ENCODE data around the gene TCF7L2.
"Not testable (repeated sequence)": the region's sequence is repeated elsewhere in the genome, so short reads cannot be mapped to it uniquely, and the experiment has no call there.

TCF7L2 gene

DNA sequence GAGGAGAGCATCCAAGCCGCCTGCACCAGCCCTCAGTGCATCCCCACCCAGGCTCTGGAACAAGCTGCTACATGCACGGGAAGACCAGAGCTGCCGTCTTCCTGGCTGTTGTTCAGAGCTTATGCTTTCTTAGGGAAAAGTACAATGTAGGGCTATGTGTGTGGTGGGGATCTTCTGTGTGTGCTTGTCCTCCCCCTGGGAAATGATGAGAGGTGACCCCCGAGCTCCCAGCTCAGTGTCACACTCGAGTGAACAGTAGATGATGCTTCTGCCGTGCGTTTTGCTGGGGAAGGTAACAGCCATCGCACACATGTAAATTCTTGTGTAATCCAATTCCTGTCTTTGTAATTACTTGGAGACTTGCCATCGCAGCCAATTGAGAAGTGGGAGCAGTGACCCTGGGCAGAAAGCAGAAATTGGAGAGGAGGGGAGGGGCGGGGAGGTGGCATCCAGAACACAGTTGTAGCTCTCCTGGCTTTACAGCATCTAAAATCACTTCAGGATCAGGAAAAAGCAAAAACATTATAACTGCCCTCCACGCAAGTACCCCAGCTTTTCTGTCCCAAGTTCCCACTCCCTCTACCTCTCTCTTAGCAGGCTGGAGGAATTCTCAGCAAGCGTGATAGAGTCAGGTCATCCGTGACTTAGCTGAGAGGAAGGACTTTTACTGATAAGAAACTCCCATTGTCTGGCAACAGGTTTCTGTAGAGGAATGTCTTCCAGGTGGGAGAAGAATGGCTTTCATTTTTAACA is 149.6 kb downstream of the TCF7L2 start:
- DNase-seq, result no peak

DNA sequence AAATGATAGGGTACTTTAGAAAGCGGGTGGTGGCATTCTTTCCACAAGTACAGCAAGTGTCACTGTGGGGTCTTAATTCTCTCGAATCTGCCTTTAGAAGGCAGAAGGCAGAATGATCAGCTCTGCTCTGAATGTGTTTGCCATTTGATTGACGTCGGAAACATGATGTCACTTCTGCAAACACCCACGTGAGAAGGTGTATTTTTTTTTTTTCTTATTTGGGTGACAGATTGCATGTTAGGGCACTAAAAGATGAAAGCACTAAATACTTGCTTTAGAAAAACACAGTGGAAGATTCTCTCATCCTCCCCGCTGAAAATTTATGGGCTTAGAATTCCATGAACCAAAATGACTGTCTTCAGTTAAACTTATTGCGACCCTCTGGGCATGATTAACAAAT is 150.2 kb downstream of the TCF7L2 start:
- DNase-seq, result no peak

DNA sequence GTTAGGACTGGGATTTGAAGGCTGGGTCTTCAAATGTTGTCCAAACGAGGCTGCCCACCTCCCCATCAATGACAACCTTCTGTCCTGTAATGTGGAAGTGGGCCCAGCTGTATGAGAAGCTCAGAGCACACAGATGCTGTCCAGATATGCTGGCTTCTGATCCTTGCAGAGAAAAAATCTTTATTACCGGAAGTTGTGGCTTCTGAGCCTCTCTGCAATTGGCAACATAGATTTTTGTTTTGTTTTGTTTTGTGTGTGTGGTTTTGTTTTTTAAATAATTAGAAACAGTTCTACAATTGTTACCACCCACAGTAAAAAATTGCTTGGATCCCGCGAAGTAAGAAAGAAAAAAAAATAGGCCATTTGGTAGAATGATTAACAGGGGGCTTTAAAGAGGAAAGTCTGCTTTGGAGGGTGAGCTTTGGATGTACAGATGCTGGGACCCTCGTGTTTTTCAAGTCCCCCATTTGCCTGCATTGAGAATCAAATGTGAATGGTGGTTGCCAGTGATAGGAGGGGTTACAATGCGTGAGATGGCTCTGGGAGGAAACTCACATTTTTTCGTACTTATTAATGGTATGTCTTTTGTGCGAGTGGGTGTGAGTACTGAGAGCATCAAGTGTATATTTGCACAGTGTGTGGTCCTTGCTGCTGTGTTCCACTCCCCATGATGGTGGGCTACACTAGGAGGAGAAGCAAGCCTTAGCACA is 153.2 kb downstream of the TCF7L2 start:
- DNase-seq, result no peak

DNA sequence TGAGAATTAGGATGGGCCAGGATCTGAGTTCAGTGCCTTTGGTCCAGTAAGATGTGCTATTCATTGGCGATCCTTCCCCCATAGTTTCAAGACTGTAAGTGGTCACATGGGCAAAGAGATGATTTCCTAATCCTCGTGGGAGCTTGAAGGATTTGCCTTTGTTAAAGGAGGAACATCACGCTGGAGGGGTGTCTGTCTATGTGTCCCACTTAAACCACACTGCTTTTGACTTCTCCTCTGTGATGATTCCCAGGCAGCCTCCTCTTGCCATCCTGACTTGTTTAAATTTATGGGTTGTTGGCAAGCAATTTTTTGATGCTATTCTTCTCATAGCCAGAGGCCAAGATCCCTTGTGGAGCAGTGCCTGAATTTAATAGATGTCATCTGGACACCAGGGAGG is 154.0 kb downstream of the TCF7L2 start:
- no peak for DNase-seq

DNA sequence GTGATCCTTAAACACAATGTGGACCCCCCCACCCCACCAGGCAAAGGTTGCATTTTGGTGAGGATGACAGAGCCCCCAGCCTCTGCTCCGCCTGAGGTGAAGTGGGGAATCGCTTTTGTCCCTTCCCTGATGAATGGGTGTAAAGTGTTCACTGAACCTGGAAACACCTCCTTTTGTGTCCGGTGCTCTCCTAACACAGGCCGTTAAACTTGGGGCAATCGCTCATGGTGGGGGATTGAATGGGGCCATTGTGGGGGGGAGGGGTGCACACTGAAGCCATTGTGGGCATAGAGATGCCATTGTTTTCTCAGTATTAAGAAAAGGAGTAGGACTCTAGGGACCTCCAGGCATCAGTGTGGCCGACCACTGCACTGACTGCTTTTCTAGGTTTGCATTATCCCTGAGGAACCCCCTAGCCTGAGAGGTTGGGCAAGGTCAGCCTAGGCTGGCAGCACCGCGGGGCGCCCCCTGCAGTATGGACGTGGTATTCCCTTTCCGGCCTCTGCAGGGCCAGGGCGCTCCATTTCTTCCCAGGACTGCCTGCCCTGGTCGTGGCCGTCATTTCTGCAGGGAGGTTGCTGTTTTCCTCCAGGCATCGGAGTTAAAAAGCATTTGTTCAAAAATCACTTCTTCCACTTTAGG is 158.3 kb downstream of the TCF7L2 start:
- DNase-seq, result peak in 1 of 4 experiments; percentile 1

DNA sequence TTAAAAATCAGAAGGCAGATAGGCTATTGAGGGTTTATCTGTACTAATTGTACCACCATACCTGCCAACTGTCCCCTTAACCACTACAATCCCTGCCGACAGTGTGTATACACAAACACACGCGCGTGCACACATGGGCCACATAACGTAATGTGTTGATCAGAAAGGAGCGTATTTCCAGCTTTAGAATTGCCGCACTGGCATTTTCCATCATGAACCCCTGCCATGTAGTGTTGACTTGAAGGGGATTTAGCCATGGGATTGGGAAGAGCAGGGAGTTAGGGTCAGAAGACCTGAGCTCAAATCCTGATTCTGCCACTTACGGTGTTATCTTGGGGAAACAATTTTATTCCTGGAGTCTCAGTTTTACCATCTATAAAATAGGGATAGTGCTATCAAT is 158.9 kb downstream of the TCF7L2 start:
- no peak for DNase-seq

DNA sequence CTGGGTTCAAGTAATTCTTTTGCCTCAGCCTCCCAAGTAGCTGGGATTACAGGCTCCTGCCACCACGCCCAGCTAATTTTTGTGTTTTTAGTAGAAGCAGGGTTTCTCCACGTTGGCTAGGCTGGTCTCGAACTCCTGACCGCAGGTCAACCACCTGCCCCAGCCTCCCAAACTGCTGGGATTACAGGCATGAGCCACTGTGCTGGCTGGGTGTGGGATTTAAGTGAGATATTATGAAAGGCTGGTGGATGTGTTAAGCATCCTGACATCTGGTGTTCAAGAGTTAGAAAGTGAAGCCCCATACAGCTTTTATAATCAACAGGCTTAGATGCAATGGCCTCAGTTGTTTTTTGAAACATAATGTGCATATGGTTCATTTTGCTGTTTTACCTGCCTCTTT is 159.4 kb downstream of the TCF7L2 start:
- not testable (repeated sequence) for DNase-seq

DNA sequence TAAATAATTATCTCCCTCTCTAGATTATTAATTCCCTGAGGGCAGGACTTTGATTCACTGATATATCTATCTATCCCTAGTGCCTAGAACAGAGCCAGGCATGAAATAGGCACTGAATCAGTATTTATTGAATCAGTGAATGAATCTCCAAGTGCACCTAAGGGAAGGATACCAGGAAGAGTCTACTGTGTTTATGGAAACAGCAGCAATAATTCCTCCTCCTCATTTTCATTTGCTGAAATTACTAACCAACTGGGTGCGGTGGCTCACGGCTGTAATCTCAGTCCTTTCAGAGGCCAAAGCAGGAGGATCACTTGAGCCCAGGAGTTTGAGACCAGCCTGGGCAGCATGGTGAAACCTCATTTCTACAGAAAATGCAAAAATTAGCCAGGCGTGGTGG is 161.2 kb downstream of the TCF7L2 start:
- no peak for DNase-seq

DNA sequence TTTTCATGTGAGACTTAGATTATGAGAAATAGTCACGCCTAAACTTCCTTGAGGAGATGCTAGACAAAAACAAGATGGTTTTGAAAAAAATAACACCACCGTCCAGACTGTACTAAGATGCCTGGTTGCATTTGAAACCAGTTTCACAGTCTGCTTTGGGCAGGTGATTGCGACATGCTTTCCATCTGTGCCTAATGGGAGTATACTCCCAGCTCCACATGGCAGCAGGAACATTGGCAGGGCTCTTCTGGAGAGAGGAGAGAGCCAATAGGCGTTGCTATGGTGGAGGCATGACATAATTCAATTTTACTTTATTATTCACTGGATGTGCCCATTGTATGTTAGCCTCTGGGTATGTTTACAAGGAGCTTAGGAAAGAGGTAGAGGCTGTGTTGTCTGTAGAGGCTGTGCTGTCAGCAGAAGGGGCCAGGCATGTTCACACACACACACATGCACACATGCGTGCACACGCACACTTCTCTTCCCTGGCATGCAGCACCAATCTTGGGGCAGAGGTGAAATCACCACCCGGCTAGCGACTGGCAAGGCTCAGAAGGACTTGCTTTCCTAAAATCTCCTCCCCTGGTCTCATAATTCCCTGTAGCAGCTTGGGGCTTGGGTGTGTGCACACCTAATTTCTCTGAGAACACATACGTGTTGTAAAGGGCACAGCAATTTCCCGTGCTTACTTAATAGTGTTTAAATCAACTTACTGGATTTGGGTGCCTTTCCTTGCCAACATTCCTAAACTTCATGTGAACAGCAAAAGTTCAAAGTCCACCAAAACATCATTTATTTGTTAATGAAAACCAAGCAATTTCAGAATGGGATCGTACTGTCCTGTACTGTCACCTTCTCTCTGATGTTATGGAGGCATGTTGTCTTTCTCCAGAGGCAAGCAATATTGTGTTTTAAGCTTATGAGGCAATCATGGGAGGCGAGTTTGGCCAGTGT is 162.1 kb downstream of the TCF7L2 start:
- no peak for DNase-seq

DNA sequence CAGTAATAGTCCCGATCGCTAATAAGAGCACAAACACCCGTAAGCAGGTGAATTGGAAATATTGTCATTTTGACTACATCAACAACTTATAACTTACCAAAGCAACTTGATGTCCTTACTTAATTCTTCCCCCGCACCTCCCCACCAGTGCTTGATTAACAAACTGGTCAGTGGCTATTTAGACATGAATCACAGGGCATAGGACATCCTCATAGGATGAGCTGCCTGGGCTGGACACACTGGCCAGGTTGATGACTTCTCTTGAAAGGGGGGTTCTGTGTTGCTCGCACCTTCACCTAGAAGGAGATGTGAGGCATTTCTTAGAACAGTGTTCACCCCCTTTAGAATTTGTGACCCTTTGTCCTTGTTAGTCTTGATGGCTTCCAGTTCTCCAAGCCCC is 163.2 kb downstream of the TCF7L2 start:
- no peak for DNase-seq

DNA sequence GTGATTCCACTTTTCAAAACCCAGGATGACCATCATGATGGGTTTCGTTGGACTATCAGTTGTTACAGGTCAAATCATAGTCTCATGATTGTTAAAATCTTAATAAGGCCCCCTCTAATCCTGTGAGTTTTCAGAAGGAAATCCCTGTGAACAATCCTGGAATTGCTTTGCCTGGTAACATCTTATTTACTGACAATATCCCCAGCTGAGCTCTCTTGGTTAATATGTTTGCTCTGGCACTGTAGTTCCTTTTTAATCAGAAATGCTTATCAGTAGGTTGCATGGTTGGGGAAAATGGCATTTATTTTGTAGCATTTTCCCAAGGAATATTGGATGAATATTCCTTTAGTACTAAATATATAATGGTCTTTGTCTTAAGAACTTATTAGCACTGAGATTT is 163.9 kb downstream of the TCF7L2 start:
- DNase-seq, result no peak

DNA sequence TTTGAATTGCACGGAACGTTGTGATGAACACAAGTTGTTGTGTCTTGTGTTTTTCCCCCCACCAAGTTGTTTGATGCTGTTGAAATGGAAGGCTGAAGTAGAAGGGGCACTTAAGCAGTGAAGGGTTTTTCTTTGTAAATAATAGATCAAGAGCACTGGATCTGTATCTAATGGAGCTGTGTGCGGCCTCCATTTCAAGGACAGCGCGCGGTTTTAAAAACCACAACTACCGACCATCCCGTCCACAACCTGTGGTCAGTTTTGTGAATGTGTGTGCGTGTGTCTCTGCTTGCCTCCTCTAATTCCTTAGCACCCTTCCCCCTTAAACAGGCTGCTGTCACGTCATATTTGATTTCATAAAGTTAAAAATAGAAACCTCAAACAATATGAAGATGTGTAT is 165.5 kb downstream of the TCF7L2 start:
- no peak for DNase-seq

DNA sequence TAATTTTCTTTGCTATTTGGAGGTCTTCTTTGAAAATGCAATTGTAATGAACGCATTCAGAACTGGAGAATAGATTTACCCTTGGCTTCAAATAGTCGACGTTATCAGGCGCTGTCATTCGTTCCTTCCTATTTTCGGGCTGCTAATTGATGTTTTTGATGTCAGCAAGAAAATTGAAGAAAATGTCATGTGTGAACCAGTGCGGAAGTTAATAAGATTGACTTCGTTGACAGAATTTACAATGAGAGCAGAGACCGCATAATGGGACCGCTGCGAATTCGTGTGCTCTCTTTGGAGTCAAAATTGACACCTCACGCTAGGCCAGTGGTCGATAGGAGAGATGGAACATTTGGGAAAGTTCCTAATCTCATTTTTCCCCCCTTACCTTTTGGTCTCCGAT is 168.8 kb downstream of the TCF7L2 start:
- DNase-seq, result no peak

DNA sequence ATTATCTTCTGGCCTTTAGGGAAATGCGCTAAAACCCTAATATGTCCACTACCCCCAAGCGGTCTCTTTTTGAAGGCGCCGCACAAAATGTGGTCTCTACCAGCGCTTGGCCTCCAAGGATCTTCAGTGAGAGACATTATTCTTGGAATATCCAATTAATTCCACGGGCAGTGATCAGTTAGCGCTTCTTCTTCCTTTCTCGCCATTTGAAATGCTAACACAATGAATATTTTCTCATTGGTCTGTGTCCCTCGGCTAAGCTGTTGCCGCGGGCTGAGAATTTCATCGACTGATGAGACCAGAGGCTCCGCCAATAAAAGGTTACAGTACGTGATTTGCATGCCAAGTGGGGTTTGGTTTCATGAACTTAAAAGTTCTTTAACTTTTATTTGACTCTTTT is 169.8 kb downstream of the TCF7L2 start:
- DNase-seq, result no peak

DNA sequence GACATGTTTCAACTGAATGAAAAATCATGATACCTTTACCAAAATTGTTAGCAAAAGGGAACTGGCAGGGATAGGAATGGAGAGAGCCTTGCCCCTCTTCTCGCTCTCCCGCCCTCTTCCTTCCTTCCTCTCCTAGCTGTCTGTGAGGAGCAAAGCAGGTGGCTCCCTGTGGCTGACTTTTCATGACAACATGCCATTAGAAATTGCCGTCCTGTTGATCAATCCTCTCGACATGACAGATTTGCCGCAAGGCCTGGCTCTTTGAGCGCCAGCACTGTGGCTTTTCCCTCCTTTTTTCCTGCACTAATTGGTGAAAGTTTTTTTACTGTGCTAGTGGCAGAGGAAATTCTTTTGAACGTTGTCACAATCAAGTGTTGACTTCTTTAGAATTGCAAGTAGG is 171.1 kb downstream of the TCF7L2 start:
- no peak for DNase-seq

DNA sequence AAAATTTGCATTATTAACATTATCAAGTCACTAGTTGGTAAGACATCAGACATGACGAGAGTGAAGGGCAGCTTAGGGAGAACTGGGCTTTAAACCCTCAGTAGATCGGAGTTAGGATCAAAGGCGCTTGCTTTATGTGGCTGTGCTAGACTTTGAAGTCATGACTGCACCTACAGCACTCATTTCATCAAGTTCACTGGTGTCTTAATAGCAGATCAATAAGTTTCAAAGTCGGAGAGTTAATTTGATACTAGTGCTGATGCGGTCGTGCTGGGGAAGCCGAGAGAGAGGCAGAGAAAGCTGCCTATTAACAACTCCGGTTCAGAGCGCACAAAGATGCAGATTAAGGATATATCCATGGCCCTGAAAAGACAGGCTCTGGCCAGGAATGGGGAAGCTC is 172.9 kb downstream of the TCF7L2 start:
- DNase-seq, result no peak

DNA sequence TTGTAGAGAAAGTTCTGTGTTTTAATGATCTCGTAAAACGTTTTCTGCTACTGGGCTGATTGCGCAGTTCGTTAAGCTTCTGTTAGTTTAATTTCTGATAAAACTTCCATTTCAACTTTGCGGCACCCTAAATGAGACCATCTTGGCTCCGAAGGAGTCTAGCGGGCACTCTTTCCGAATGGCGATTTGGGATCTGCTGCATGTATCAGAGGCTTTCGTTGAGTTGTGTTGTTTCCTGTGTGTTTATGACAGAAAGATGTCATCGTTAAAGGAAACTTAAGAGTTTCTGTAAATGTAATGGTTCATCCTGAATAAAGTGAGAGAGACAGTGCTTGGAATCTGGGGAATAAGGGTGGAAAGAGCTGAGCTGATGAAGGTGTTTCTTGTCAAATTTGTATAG is 174.7 kb downstream of the TCF7L2 start:
- DNase-seq, result no peak

DNA sequence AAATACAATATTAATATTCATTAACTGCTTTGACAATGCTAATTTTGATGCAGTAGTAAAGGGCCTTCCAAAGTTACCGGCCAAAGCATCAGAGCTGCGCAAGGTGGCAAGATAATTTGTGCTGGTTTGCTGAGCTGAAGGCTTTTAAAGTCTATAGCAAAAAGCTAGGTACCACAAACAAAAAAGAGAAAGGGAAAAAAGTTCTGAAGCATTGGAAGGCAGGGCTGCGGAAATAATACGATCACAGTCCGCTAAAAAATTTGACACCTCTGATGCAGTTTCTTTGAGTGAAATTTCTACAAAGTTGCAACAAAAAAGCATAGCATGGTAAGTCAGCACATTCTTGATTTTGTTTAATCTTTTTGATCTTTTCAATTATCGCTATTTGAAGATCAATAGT is 175.6 kb downstream of the TCF7L2 start:
- no peak for DNase-seq

DNA sequence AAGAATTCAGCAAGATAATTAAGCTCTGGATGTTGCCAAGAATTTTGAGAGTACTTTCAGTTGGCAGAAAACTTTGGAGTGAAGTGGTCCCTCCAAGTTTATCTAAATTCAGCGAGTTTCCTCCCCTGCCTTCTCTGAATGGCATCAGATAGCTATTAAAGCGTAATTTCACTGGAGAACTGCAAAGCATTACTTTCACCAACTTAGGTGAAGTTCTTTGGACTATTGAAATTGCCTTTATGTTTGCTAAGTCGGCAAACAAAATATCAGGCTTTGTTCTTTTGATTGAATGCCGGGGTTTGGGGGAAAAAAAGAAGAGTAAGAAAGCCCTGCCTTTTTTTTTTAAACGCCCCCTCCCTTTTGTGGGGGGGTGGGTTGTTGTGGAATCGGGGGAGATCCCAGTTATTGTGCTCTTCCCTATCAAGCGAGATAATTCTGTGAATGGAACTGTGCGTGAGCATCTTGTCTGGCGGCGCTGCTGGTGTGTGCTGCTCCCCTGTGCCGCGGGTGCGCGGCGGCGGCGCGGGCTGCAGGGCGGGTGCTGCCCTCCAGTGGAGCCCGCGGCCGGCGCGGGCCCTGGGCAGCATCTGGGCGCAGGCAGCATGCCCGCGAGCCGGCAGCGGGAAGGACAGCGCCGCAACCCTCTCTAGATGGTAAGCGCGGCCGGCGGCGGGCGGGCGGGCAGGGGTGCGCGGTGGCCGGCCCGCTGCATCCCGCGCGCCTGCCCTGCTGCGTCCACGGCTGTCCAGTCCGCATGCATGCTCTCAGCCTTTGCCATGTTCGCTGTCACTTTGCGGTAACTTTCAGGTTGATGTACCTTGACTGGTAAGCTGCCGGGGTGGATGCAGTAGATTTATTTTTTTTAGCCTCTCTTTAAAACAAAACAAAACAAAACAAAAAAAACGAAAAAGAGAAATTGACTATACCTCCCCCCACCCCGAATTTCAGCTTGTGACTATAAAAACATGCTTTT is 176.5 kb downstream of the TCF7L2 start:
- peak in 3 of 4 experiments; percentile 5 to 23 (median 7) for DNase-seq

DNA sequence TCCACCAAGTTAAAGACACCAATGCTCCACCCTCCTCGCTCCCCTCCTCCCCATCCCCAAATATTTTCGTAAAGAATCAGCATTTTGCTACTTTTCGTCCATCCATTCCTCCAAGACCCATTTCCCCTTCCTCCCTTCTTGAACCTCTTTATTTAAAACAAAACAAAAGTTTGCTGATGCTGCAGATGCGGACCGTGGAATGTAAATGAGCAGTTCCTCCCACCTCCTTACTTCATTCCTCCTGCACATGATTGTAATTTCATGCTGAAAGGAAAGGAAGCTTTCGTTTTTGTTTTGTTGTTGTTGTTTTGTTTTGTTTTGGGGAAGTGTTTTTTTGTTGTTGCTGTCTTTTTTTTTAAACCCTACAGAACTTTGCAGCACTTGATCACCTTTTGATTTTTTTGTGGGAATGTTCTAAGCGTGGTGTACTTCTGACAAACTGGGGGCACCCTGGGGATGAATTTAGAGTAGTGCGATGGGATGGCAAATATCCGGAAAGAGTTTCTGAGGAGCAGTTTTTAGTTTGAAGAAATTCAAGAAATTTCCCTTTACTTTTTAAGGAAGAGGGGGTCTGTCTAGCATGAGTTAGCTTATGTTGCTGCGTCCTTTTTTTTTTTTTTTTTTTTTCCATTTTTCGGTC is 177.3 kb downstream of the TCF7L2 start:
- DNase-seq, result no peak

DNA sequence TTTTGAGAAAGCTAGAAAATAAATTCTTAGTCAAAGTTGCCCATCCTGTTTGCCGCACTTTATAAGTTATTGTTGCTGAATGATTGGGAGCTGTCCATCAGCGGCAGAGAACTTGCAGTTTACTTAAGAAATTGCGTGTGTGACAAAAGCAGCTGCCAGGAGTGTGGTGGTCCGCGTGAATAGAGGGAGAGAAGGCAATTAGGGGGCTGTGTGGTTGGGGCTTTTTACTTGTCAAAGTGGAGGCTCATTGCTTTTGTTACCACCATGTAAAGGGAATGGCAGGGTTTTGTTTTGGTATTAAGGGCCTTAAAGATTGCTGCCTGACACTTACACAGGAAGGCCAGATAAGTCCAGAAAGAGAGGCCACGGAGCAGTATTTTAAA is 177.8 kb downstream of the TCF7L2 start:
- no peak for DNase-seq

Measured in activated naive CD4-positive, alpha-beta T cell (primary cell).